ENCODE data around the gene SIK2.
"Not testable (repeated sequence)": the region's sequence is repeated elsewhere in the genome, so short reads cannot be mapped to it uniquely, and the experiment has no call there.

SIK2 gene

DNA sequence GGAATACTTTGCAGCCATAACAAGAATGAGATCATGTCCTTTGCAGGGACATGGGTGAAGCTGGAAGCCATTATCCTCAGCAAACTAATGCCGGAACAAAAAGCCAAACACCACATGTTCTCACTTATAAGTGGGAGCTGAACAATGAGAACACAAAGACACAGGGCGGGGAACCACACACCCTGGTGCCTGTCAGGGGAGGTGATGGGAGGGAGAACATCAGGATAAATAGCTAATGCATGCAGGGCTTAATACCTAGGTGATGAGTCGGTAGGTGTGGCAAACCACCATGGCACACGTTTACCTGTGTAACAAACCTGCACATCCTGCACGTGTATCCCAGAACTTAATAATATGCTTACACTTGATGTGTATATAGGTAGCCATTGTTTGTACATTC is 49.1 kb downstream of the SIK2 start:
- not testable (repeated sequence) for H3K27me3 ChIP-seq (replicated peaks; ENCODE audit: control insufficient read depth, insufficient read depth, low read length, poor library complexity, severe bottlenecking); H3K9me3 ChIP-seq (ENCODE audit: control insufficient read depth, low read length); H3K4me3 ChIP-seq (ENCODE audit: insufficient read depth, low read depth, low read length, poor library complexity, severe bottlenecking); H3K4me1 ChIP-seq (ENCODE audit: control insufficient read depth, insufficient read depth, low read length, poor library complexity, severe bottlenecking); H3K36me3 ChIP-seq (ENCODE audit: control insufficient read depth, insufficient read depth, low read length); H3K27ac ChIP-seq (ENCODE audit: insufficient read depth, low read length, poor library complexity, severe bottlenecking); DNase-seq

DNA sequence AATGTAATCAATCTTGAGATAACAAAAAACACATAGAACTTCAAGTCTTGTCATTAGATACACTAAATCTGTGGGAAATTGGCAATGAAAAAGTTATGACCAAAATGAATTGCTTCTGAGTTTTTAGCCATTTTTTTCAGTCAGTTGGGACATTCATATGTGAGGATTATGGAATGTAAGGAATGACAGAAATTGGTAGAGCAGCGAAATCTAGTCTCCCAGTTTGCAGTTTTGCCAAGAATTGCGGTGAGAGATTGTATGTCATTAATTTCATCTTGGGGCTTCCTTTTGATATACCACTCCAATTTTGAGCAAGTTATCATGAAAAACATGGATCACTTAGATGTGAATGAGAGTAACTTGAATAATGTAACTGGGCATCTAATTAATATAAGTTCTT is 49.9 kb downstream of the SIK2 start:
- H3K27me3 ChIP-seq (replicated peaks; ENCODE audit: control insufficient read depth, insufficient read depth, low read length, poor library complexity, severe bottlenecking) = no peaks in the 10 kb centered on the region
- no peaks in the 10 kb centered on the region for H3K36me3 ChIP-seq (ENCODE audit: control insufficient read depth, insufficient read depth, low read length)
- DNase-seq = no peak
- H3K9me3 ChIP-seq (ENCODE audit: control insufficient read depth, low read length) = no peaks in the 10 kb centered on the region
- H3K4me3 ChIP-seq (ENCODE audit: insufficient read depth, low read depth, low read length, poor library complexity, severe bottlenecking) = no peak overlapping the region
- H3K27ac ChIP-seq (ENCODE audit: insufficient read depth, low read length, poor library complexity, severe bottlenecking) = no peak overlapping the region
- H3K4me1 ChIP-seq (ENCODE audit: control insufficient read depth, insufficient read depth, low read length, poor library complexity, severe bottlenecking) = no peaks in the 10 kb centered on the region

DNA sequence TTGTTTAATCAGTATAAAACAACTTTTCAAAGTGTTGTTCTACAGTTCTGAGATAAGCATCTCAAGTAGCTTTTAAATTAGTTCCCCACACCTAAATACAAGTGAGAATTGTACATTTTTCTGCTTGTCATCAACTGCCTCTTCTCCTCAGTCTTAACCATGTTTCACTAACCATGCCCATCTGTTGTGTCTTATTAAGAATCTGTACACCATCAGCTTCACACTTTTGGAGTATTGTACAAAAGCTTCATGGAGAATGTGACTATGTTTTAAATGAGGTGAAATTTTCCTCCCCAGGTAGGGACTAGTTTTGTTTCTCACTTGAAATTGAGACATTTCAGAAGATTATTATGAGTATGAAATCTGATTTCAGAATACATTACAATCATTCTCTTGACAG is 52.4 kb downstream of the SIK2 start:
- H3K4me3 ChIP-seq (ENCODE audit: insufficient read depth, low read depth, low read length, poor library complexity, severe bottlenecking) = no peak overlapping the region
- no peak overlapping the region for H3K27ac ChIP-seq (ENCODE audit: insufficient read depth, low read length, poor library complexity, severe bottlenecking)
- no peaks in the 10 kb centered on the region for H3K9me3 ChIP-seq (ENCODE audit: control insufficient read depth, low read length)
- no peak for DNase-seq
- no peaks in the 10 kb centered on the region for H3K27me3 ChIP-seq (replicated peaks; ENCODE audit: control insufficient read depth, insufficient read depth, low read length, poor library complexity, severe bottlenecking)
- H3K36me3 ChIP-seq (ENCODE audit: control insufficient read depth, insufficient read depth, low read length) = no peaks in the 10 kb centered on the region
- H3K4me1 ChIP-seq (ENCODE audit: control insufficient read depth, insufficient read depth, low read length, poor library complexity, severe bottlenecking) = no peaks in the 10 kb centered on the region

DNA sequence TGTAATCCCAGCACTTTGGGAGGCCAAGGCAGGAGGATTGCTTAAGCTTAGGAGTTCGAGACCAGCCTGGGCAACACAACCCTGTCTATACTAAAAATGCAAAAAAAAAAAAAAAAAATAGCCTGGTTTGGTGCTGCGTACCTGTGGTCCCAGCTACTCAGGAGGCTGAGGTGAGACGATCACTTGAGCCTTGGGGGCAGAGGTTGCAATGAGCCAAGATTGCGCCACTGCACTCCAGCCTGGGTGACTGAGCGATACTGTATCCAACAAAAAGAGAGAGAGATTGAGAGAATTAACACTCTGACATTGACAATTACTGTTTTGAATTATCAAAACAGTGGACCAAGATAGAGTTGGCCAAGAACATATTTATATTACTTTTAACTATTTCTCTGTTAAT is 53.7 kb downstream of the SIK2 start:
- H3K27me3 ChIP-seq (replicated peaks; ENCODE audit: control insufficient read depth, insufficient read depth, low read length, poor library complexity, severe bottlenecking) = no peaks in the 10 kb centered on the region
- no peaks in the 10 kb centered on the region for H3K36me3 ChIP-seq (ENCODE audit: control insufficient read depth, insufficient read depth, low read length)
- DNase-seq = no peak
- no peaks in the 10 kb centered on the region for H3K4me1 ChIP-seq (ENCODE audit: control insufficient read depth, insufficient read depth, low read length, poor library complexity, severe bottlenecking)
- no peak overlapping the region for H3K4me3 ChIP-seq (ENCODE audit: insufficient read depth, low read depth, low read length, poor library complexity, severe bottlenecking)
- no peaks in the 10 kb centered on the region for H3K9me3 ChIP-seq (ENCODE audit: control insufficient read depth, low read length)
- H3K27ac ChIP-seq (ENCODE audit: insufficient read depth, low read length, poor library complexity, severe bottlenecking) = no peak overlapping the region

DNA sequence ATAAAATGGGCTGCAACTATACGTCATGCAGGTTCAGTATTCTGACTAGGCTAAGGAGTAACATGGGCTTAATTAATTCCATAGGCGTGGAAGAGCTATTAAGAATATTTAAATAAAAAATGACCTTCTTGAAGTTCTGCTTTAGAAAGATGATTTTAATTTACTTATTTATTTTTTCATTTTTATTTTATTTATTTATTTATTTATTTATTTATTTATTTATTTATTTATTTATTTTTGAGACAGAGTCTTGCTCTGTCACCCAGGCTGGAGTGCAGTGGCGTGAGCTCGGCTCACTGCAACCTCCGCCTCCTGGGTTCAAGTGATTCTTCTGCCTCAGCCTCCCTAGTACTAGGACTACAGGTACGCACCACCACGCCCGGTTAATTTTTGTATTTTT is 55.7 kb downstream of the SIK2 start:
- H3K4me3 ChIP-seq (ENCODE audit: insufficient read depth, low read depth, low read length, poor library complexity, severe bottlenecking); H3K4me1 ChIP-seq (ENCODE audit: control insufficient read depth, insufficient read depth, low read length, poor library complexity, severe bottlenecking); DNase-seq; H3K9me3 ChIP-seq (ENCODE audit: control insufficient read depth, low read length); H3K27ac ChIP-seq (ENCODE audit: insufficient read depth, low read length, poor library complexity, severe bottlenecking); H3K36me3 ChIP-seq (ENCODE audit: control insufficient read depth, insufficient read depth, low read length); H3K27me3 ChIP-seq (replicated peaks; ENCODE audit: control insufficient read depth, insufficient read depth, low read length, poor library complexity, severe bottlenecking): not testable (repeated sequence)

DNA sequence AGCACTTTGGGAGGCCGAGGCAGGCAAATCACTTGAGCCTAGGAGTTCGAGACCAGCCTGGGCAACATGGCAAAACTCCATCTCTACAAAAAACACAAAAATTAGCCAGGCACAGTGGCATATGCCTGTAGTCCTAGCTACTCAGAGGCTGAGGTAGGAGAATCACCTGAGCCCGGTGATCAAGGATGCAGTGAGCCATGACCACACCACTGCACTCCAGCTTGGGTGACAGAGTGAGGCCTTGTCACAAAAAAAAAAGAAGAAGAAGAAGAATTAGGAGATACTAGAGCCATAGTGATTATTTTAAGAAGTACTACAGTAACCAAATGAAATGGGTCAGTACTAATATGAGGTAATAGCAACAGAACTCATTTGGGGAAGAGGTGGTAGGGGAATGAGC is 56.2 kb downstream of the SIK2 start:
- not testable (repeated sequence) for H3K4me1 ChIP-seq (ENCODE audit: control insufficient read depth, insufficient read depth, low read length, poor library complexity, severe bottlenecking); DNase-seq; H3K27ac ChIP-seq (ENCODE audit: insufficient read depth, low read length, poor library complexity, severe bottlenecking); H3K4me3 ChIP-seq (ENCODE audit: insufficient read depth, low read depth, low read length, poor library complexity, severe bottlenecking); H3K27me3 ChIP-seq (replicated peaks; ENCODE audit: control insufficient read depth, insufficient read depth, low read length, poor library complexity, severe bottlenecking); H3K36me3 ChIP-seq (ENCODE audit: control insufficient read depth, insufficient read depth, low read length); H3K9me3 ChIP-seq (ENCODE audit: control insufficient read depth, low read length)

DNA sequence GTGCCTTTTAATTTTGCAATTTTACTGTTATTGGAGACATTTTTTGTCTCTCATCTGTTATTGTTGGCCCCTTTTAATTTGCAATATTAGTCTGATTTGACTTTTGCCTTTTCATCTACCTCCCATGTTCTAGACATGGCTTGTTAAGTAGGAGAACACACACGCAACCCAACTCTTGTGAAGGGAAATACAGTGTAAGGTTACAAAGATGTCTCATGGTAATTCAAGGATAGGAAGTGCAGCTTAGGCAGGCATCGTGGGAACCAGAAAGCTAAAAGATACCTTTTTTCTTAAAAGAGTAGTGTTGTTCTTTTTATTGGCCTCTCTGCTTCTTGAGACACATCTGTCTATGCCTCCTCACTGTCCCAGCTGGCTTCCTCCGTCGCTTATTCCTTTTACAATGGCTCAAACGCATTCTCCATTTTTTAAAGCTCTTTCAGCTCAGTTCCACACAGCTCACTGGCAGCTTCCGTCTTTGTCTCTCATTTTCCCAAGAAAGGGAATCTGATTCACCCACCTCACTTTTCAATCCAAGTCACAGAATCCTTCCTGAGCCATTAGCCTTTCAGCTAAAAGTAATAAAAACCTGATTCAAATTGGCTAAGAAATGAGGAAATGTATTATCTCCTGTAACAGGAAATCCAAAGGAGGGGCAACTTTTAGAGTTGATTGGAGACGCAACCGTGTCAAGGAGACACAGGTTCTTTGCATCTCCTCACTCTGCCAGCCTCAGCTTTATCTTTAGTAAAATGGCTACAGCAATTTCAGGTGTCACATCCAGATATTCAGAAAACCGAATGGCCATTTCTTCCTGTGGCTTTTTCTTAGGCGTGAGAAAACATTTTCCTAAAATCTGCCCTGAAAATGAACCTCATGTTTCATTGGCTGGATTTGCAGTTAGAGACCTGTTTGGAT is 57.2 kb downstream of the SIK2 start:
- H3K9me3 ChIP-seq (ENCODE audit: control insufficient read depth, low read length) = no peaks in the 10 kb centered on the region
- DNase-seq = no peak
- H3K27me3 ChIP-seq (replicated peaks; ENCODE audit: control insufficient read depth, insufficient read depth, low read length, poor library complexity, severe bottlenecking) = no peaks in the 10 kb centered on the region
- H3K27ac ChIP-seq (ENCODE audit: insufficient read depth, low read length, poor library complexity, severe bottlenecking) = no peak overlapping the region
- no peaks in the 10 kb centered on the region for H3K36me3 ChIP-seq (ENCODE audit: control insufficient read depth, insufficient read depth, low read length)
- no peaks in the 10 kb centered on the region for H3K4me1 ChIP-seq (ENCODE audit: control insufficient read depth, insufficient read depth, low read length, poor library complexity, severe bottlenecking)
- H3K4me3 ChIP-seq (ENCODE audit: insufficient read depth, low read depth, low read length, poor library complexity, severe bottlenecking) = no peak overlapping the region

DNA sequence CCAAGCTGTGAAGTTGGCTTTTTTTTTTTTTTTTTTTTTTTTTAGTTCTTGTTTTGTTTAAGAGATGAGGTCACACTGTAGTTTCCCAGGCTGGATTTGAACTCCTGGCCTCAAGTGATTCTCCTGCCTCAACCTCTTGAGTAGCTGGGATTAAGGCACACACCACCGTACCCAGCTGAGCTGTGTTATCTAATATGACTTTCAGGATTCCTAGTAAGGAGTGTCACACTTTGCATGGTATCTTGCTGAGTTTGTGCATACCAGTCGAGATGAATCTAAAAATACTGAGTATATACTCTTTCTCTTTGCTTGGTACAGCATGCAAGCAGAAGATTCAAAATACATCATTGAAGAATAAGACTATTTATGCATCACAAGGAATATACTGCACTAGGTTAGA is 58.6 kb downstream of the SIK2 start:
- no peak overlapping the region for H3K4me3 ChIP-seq (ENCODE audit: insufficient read depth, low read depth, low read length, poor library complexity, severe bottlenecking)
- no peaks in the 10 kb centered on the region for H3K36me3 ChIP-seq (ENCODE audit: control insufficient read depth, insufficient read depth, low read length)
- no peaks in the 10 kb centered on the region for H3K4me1 ChIP-seq (ENCODE audit: control insufficient read depth, insufficient read depth, low read length, poor library complexity, severe bottlenecking)
- H3K27me3 ChIP-seq (replicated peaks; ENCODE audit: control insufficient read depth, insufficient read depth, low read length, poor library complexity, severe bottlenecking) = no peaks in the 10 kb centered on the region
- H3K27ac ChIP-seq (ENCODE audit: insufficient read depth, low read length, poor library complexity, severe bottlenecking) = no peak overlapping the region
- no peak for DNase-seq
- H3K9me3 ChIP-seq (ENCODE audit: control insufficient read depth, low read length) = no peaks in the 10 kb centered on the region

DNA sequence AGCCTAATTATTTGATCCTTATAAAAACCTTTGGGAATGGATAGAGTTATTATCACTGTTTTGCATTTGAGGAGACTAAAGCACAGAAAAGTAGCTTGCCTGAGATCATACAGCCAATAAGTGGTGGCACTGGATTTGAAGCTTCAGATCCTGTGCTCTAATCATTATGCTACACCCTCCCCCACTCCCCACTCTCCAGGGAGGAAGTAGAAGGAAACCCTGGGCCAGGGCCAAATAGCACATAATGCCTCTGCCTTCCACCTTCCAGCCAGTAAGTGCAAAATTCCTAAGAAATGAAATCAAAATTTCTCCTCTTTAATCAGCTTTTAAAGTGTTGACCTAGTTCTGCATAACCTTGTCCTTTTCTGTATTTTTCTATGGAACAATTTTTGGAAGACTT is 61.6 kb downstream of the SIK2 start:
- Histone ChIP-seq H3K4me3 (ENCODE audit: insufficient read depth, low read depth, low read length, poor library complexity, severe bottlenecking) (no peak overlapping the region), H3K27me3 (replicated peaks; ENCODE audit: control insufficient read depth, insufficient read depth, low read length, poor library complexity, severe bottlenecking) (no peaks in the 10 kb centered on the region), H3K4me1 (ENCODE audit: control insufficient read depth, insufficient read depth, low read length, poor library complexity, severe bottlenecking) (no peaks in the 10 kb centered on the region), H3K36me3 (ENCODE audit: control insufficient read depth, insufficient read depth, low read length) (no peaks in the 10 kb centered on the region), H3K27ac (ENCODE audit: insufficient read depth, low read length, poor library complexity, severe bottlenecking) (no peak overlapping the region), H3K9me3 (ENCODE audit: control insufficient read depth, low read length) (no peaks in the 10 kb centered on the region)
- no peak for DNase-seq

DNA sequence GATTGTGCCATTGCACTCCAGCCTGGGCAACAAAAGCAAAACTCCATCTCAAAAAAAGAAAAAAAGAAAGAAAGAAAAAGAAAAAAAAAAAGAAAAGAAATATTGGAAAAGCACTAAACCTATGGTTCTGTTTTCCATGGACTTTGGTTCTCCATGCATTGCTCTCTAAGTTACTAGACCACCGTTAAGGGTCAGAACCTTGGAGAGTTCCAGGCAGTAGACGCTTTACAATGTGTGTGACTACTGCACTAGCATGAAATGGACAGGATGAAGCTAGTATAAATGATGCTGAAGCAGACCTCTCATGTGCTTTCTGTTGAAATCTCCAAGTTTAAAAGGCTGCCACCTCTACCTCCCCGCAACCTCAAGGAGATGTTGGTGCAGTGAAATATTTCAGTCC is 63.5 kb downstream of the SIK2 start:
- no peak overlapping the region for H3K27ac ChIP-seq (ENCODE audit: insufficient read depth, low read length, poor library complexity, severe bottlenecking)
- no peak for DNase-seq
- no peaks in the 10 kb centered on the region for H3K36me3 ChIP-seq (ENCODE audit: control insufficient read depth, insufficient read depth, low read length)
- no peaks in the 10 kb centered on the region for H3K27me3 ChIP-seq (replicated peaks; ENCODE audit: control insufficient read depth, insufficient read depth, low read length, poor library complexity, severe bottlenecking)
- no peaks in the 10 kb centered on the region for H3K9me3 ChIP-seq (ENCODE audit: control insufficient read depth, low read length)
- H3K4me3 ChIP-seq (ENCODE audit: insufficient read depth, low read depth, low read length, poor library complexity, severe bottlenecking) = no peak overlapping the region
- H3K4me1 ChIP-seq (ENCODE audit: control insufficient read depth, insufficient read depth, low read length, poor library complexity, severe bottlenecking) = no peaks in the 10 kb centered on the region
